Caco-2 (cell line): ENCODE measurements around the gene LIME1. TPM values are rescaled to one million over a fixed set of nuclear protein-coding genes. Genes with fewer than 3 reads are reported as not detected.

Source experiments
- BruUV-seq: library from RNA; stranded (reverse); fragments of 400-500 nt; replicated peaks from 2 replicates; lab custom pipeline; 2021; lab: Mats Ljungman, UMichigan
- CTCF ChIA-PET: fragments of 300-600 bp; sonication (Branson Sonifier 250); formaldehyde crosslinking; loops from one replicate; lab custom pipeline; 2022; ENCODE audit warnings: antibody characterized with exemption; lab: Charles Lee
- POLR2A ChIA-PET: fragments of 300-600 bp; sonication (Branson Sonifier 250); formaldehyde crosslinking; loops from one replicate; lab custom pipeline; 2022; ENCODE audit warnings: antibody characterized with exemption; lab: Charles Lee
- DNase-seq, 2 experiments: peaks; one replicate each; pipeline versions ENCODE4 v3.0.0 to v3.0.0-alpha.2; 2020 to 2022
- H3K27me3 ChIP-seq: replicated peaks from 2 replicates; pipeline ENCODE4 v1.6.0; 2011; ENCODE audit warnings: low read length; ENCODE audit not compliant: control insufficient read depth, insufficient read depth
- H3K36me3 ChIP-seq: 2 replicates; pipeline ENCODE4 v1.5.1; 2011; ENCODE audit warnings: low read length; ENCODE audit not compliant: control insufficient read depth, insufficient read depth
- H3K4me1 ChIP-seq: fragments of 250-450 bp; sonication (Bioruptor Pico); 2 replicates; pipeline ENCODE4 v1.5.1; 2020; ENCODE audit warnings: mild to moderate bottlenecking
- H3K4me3 ChIP-seq: 2 replicates; pipeline ENCODE4 v1.5.1; 2011; ENCODE audit warnings: low read depth, mild to moderate bottlenecking, control low read depth, low read length
- H3K9me3 ChIP-seq: fragments of 250-450 bp; sonication (Bioruptor Pico); 2 replicates; pipeline ENCODE4 v1.5.1; 2020; ENCODE audit warnings: mild to moderate bottlenecking, moderate library complexity
- H3K27ac Mint-ChIP-seq: one replicate; pipeline ENCODE4 v1.8.0; 2022; ENCODE audit warnings: mixed read lengths; ENCODE audit not compliant: unreplicated experiment
- H3K27me3 Mint-ChIP-seq: one replicate; pipeline ENCODE4 v1.8.0; 2022; ENCODE audit warnings: mixed read lengths; ENCODE audit not compliant: insufficient read depth, unreplicated experiment
- H3K36me3 Mint-ChIP-seq: one replicate; pipeline ENCODE4 v1.8.0; 2022; ENCODE audit warnings: mild to moderate bottlenecking, mixed read lengths; ENCODE audit not compliant: insufficient read depth, unreplicated experiment
- H3K4me1 Mint-ChIP-seq: one replicate; pipeline ENCODE4 v1.8.0; 2022; ENCODE audit warnings: low read depth, mixed read lengths; ENCODE audit not compliant: unreplicated experiment
- H3K4me3 Mint-ChIP-seq: one replicate; pipeline ENCODE4 v1.8.0; 2022; ENCODE audit warnings: mild to moderate bottlenecking, moderate library complexity, mixed read lengths; ENCODE audit not compliant: unreplicated experiment
- H3K9me3 Mint-ChIP-seq: one replicate; pipeline ENCODE4 v1.8.0; 2022; ENCODE audit warnings: mixed read lengths; ENCODE audit not compliant: unreplicated experiment
- CTCF ChIP-seq, 2 experiments: fragments of 200-600 bp in 1 of 2; IDR thresholded peaks; 1 replicate in 1 of 2; 2 replicates in 1 of 2; pipeline versions ENCODE4 v1.5.1 to v1.8.0; 2011 to 2022; ENCODE audit warnings: antibody characterized with exemption in 1 of 2, control low read depth in 1 of 2, inconsistent platforms in 1 of 2, low read depth in 1 of 2, low read length in 1 of 2, mild to moderate bottlenecking in 1 of 2, moderate library complexity in 1 of 2; ENCODE audit not compliant: insufficient read depth in 1 of 2, severe bottlenecking in 1 of 2, unreplicated experiment in 1 of 2
- intact Hi-C: fragments of 100-400 bp; cut with micrococcal nuclease; formaldehyde crosslinking; loops from one replicate; pipeline ENCODE4 v1.10.0; 2022; ENCODE audit not compliant: unreplicated experiment
- total RNA-seq: library from RNA; stranded (reverse); gene quantifications from 2 replicates; pipeline ENCODE4 v1.2.3, GENCODE V29; 2022

Gene LIME1
- total RNA-seq, 1 experiment from 2014 or later: 18.8 TPM

GRCh38 chr20:63705232-63706026 is 31.0 kb upstream of the LIME1 start:
- peak overlapping the region; percentile 87 for H3K4me3 Mint-ChIP-seq
- no peaks in the 10 kb centered on the region for H3K9me3 Mint-ChIP-seq
- no peak overlapping the region for H3K27ac Mint-ChIP-seq
- POLR2A ChIA-PET: no interaction called here
- H3K4me1 Mint-ChIP-seq: peaks cover 16% of the 10 kb centered on the region
- no peaks in the 10 kb centered on the region for H3K27me3 Mint-ChIP-seq
- no peaks in the 10 kb centered on the region for H3K9me3 ChIP-seq
- DNase-seq: no peak
- no peaks in the 10 kb centered on the region for H3K27me3 ChIP-seq
- peaks cover 16% of the 10 kb centered on the region for H3K36me3 ChIP-seq
- peaks cover 100% of the 10 kb centered on the region for H3K36me3 Mint-ChIP-seq
- no TSS peak for BruUV-seq
- CTCF ChIA-PET: no interaction called here
- TF ChIP-seq CTCF (IDR thresholded peaks at IDR 0.05; ENCODE audit: insufficient read depth in 1 of 2, low read depth in 1 of 2, low read length in 1 of 2, severe bottlenecking in 1 of 2, unreplicated experiment in 1 of 2): no peak
- no peak overlapping the region for H3K4me3 ChIP-seq
- H3K4me1 ChIP-seq: peaks cover 14% of the 10 kb centered on the region
- intact Hi-C loops: loop anchor here (2.0 kb wide), 1 partner anchor 251 kb away; the partner anchor contains the start of gene UCKL1

GRCh38 chr20:63706027-63706695 is 30.3 kb upstream of the LIME1 start:
- H3K4me1 ChIP-seq: peaks cover 14% of the 10 kb centered on the region
- H3K27me3 Mint-ChIP-seq: no peaks in the 10 kb centered on the region
- no peak for TF ChIP-seq CTCF (IDR thresholded peaks at IDR 0.05; ENCODE audit: insufficient read depth in 1 of 2, low read depth in 1 of 2, low read length in 1 of 2, severe bottlenecking in 1 of 2, unreplicated experiment in 1 of 2)
- H3K4me3 Mint-ChIP-seq: peak overlapping the region; percentile 87
- peaks cover 18% of the 10 kb centered on the region for H3K36me3 ChIP-seq
- H3K4me1 Mint-ChIP-seq: peaks cover 16% of the 10 kb centered on the region
- H3K27me3 ChIP-seq: no peaks in the 10 kb centered on the region
- H3K4me3 ChIP-seq: peak overlapping the region; percentile 96
- BruUV-seq: TSS peak; percentile 32
- DNase-seq: no peak
- peak overlapping the region; percentile 84 for H3K27ac Mint-ChIP-seq
- ChIA-PET POLR2A (no interaction called here), CTCF (interaction anchor here (1.3 to 3.0 kb wide), 2 partner anchors 35 to 42 kb away, joined by 3 to 25 read pairs; no protein-coding TSS in a partner anchor)
- H3K9me3 ChIP-seq: no peaks in the 10 kb centered on the region
- intact Hi-C loops: loop anchor here (2.0 kb wide), 1 partner anchor 251 kb away; the partner anchor contains the start of gene UCKL1
- peaks cover 100% of the 10 kb centered on the region for H3K36me3 Mint-ChIP-seq
- no peaks in the 10 kb centered on the region for H3K9me3 Mint-ChIP-seq
